ENCODE results near the gene CTNND1. TPM values are rescaled to one million over a fixed set of nuclear protein-coding genes. Genes with fewer than 3 reads are reported as not detected.
A peak's percentile ranks its signal among the peaks of the same experiment; 100 is the strongest.

CTNND1 gene
- total and polyA plus RNA-seq, 2 donors from 2014 or later: 52.7 to 272 TPM

DNA sequence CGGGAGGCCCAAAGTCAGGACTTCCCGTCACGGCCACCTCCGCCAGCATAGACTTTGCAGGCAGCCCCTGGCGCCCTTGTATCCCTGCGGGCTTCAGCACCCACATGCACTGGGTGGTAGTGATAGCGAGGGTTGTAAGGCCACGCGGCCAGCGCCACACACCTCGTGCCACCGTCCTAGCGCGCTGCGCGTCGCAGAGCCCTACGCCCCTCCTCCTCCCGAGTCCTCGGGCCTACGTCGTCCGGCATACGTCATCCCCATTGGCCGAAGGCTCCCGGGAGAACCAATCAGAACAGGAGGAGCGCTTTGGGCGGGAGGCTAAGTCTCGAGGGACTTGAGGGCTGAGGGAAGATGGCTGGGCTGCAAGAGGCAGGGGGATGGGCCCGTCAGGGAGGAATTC, 8.6 kb upstream of the CTNND1 start:
- DNase-seq (no peak), FAIRE-seq (no peak)
- Histone ChIP-seq H3K27me3 (ENCODE audit: control insufficient read depth, insufficient read depth, low read length) (no peaks in the 10 kb centered on the region), H3K9me3 (ENCODE audit: control insufficient read depth in 2 of 3, insufficient read depth in 1 of 3, low read length in 3 of 3) (no peaks in the 10 kb centered on the region), H3K36me3 (ENCODE audit: control insufficient read depth in 2 of 3, insufficient read depth in 3 of 3, low read length in 3 of 3) (no peaks in the 10 kb centered on the region), H3K9ac (ENCODE audit: low read length in 3 of 3) (no peak overlapping the region), H3K4me3 (ENCODE audit: low read length in 3 of 3) (no peak overlapping the region), H3K27ac (ENCODE audit: low read depth in 2 of 2, low read length in 2 of 2) (no peak overlapping the region), H3K4me1 (ENCODE audit: control insufficient read depth in 2 of 3, insufficient read depth in 2 of 3, low read depth in 1 of 3, low read length in 3 of 3) (no peaks in the 10 kb centered on the region)
- intact Hi-C loops (cut with DNase I): no loop called here
- TF ChIP-seq, protein P1, sequence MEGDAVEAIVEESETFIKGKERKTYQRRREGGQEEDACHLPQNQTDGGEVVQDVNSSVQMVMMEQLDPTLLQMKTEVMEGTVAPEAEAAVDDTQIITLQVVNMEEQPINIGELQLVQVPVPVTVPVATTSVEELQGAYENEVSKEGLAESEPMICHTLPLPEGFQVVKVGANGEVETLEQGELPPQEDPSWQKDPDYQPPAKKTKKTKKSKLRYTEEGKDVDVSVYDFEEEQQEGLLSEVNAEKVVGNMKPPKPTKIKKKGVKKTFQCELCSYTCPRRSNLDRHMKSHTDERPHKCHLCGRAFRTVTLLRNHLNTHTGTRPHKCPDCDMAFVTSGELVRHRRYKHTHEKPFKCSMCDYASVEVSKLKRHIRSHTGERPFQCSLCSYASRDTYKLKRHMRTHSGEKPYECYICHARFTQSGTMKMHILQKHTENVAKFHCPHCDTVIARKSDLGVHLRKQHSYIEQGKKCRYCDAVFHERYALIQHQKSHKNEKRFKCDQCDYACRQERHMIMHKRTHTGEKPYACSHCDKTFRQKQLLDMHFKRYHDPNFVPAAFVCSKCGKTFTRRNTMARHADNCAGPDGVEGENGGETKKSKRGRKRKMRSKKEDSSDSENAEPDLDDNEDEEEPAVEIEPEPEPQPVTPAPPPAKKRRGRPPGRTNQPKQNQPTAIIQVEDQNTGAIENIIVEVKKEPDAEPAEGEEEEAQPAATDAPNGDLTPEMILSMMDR (IDR thresholded peaks at IDR 0.05; ENCODE audit: borderline replicate concordance, extremely low read depth, insufficient read depth): no peak

DNA sequence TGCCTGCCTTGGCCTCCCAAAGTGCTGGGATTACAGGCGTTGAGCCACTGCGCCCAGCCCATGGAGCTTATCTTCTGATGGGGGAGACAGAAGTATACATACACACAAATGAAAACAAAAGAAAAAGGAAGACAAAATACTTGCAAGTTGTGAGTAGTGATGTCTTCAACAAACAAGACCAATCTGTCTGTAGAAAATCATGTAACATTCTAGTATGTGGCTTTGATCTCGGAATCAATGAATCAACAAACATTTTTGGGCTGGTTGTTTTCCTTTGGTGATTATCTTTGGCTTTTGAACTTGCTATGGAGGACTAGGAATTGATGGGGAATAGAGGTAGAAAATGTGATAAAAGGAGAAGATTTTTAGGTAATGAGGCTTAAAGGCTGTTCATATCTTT, 3.4 kb upstream of the CTNND1 start:
- no peak overlapping the region for H3K4me3 ChIP-seq (ENCODE audit: low read length in 3 of 3)
- DNase-seq (no peak), FAIRE-seq (no peak)
- H3K27ac ChIP-seq (ENCODE audit: low read depth in 2 of 2, low read length in 2 of 2): no peak overlapping the region
- intact Hi-C loops (cut with DNase I): loop anchor here (5.0 kb wide), 1 partner anchor 39 kb away; no protein-coding TSS in a partner anchor
- H3K27me3 ChIP-seq (ENCODE audit: control insufficient read depth, insufficient read depth, low read length): no peaks in the 10 kb centered on the region
- no peaks in the 10 kb centered on the region for H3K36me3 ChIP-seq (ENCODE audit: control insufficient read depth in 2 of 3, insufficient read depth in 3 of 3, low read length in 3 of 3)
- H3K9me3 ChIP-seq (ENCODE audit: control insufficient read depth in 2 of 3, insufficient read depth in 1 of 3, low read length in 3 of 3): no peaks in the 10 kb centered on the region
- H3K4me1 ChIP-seq (ENCODE audit: control insufficient read depth in 2 of 3, insufficient read depth in 2 of 3, low read depth in 1 of 3, low read length in 3 of 3): no peaks in the 10 kb centered on the region
- TF ChIP-seq, protein P1 (IDR thresholded peaks at IDR 0.05; ENCODE audit: borderline replicate concordance, extremely low read depth, insufficient read depth): no peak
- H3K9ac ChIP-seq (ENCODE audit: low read length in 3 of 3): no peak overlapping the region

DNA sequence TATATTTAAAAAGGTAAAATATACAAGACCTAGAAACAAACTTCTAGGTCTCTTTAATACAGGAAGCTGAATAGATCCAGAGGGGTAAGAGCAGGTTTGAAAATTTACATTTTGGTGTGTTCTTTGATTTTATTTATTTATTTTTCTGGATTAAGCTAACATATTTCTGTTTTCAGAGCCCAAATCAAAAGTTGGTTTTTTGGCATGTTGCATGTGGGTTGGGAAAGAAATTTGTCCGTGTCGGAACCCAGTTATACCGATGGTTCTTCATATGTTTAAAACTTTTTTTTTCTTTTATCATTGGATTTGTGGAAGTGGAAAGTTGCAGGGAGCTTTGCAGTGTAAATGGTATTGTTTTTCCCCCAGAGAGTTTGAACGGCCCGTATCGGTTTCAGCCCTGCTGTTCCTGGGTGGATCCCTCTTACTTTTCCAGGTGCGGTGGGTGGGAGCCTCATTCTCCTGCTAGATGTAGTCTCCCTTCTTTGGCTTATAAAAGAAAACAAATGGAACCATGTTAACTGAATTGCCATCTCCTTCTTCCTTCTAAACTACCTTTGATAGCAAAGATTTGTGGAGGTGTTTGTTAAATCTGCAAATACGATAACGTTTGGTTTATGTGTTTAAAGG, 746 bp downstream of the CTNND1 start:
- TF ChIP-seq, protein P1 (IDR thresholded peaks at IDR 0.05; ENCODE audit: borderline replicate concordance, extremely low read depth, insufficient read depth): no peak
- Histone ChIP-seq H3K4me1 (ENCODE audit: control insufficient read depth in 2 of 3, insufficient read depth in 2 of 3, low read depth in 1 of 3, low read length in 3 of 3) (peaks cover 4 to 20% (median 12%) of the 10 kb centered on the region in 3 donors), H3K36me3 (ENCODE audit: control insufficient read depth in 2 of 3, insufficient read depth in 3 of 3, low read length in 3 of 3) (no peaks in the 10 kb centered on the region), H3K9ac (ENCODE audit: low read length in 3 of 3) (peak overlapping the region; percentile 86 to 100 (median 99)), H3K27me3 (ENCODE audit: control insufficient read depth, insufficient read depth, low read length) (no peaks in the 10 kb centered on the region), H3K4me3 (ENCODE audit: low read length in 3 of 3) (peak overlapping the region; percentile 88 to 99 (median 99)), H3K9me3 (ENCODE audit: control insufficient read depth in 2 of 3, insufficient read depth in 1 of 3, low read length in 3 of 3) (no peaks in the 10 kb centered on the region), H3K27ac (ENCODE audit: low read depth in 2 of 2, low read length in 2 of 2) (peak overlapping the region; percentile 92 to 96)
- no peak for FAIRE-seq
- peak in 3 of 5 donors; percentile 53 to 75 (median 74) for DNase-seq
- intact Hi-C loops (cut with DNase I): no loop called here
